Left renal cortex interstitium (tissue), 4 donors: Measurements from ENCODE around the gene OR6B1. TPM values are rescaled to one million over a fixed set of nuclear protein-coding genes. Genes with fewer than 3 reads are reported as not detected.

ENCODE experiments used
- DNase-seq, 4 donors: peaks; one replicate each; pipeline ENCODE4 v3.0.0-alpha.2; 2013; ENCODE audit warnings: low read depth in 4 of 4, low spot score in 2 of 4, missing footprints in 1 of 4
- polyA plus RNA-seq, 4 donors: library from polyadenylated mRNA; unstranded; fragments of 120-200 nt; gene quantifications; one replicate each; pipeline ENCODE4 v1.2.1, GENCODE V29; 2013; ENCODE audit not compliant: insufficient read length in 4 of 4

Gene OR6B1
- polyA plus RNA-seq: under 1 TPM in 2 of 4 donors, not detected in 2; 0.03 to 0.05 TPM

GRCh38 chr7:144000020-144000419 is at the start of gene OR6B1:
TSS of gene OR6B1 (plus strand) at chr7:144000320. CDS start at chr7:144003997, 3,677 bp downstream.
- no peak for DNase-seq

GRCh38 chr7:143953421-143953820 is 46.7 kb upstream of the OR6B1 start:
- no peak for DNase-seq

- DNase-seq: no peak
These were observed 46.0 kb upstream of the OR6B1 start for GRCh38 chr7:143954135-143954534.

GRCh38 chr7:143954544-143954943 is 45.6 kb upstream of the OR6B1 start, which contains the start of gene OR2F1:
TSS of gene OR2F1 (plus strand) at chr7:143954844. CDS start at chr7:143959971, 5,127 bp downstream.
- no peak for DNase-seq

GRCh38 chr7:143958781-143959180 is 41.3 kb upstream of the OR6B1 start:
- DNase-seq: no peak

GRCh38 chr7:143960813-143961610 is 39.1 kb upstream of the OR6B1 start:
- no peak for DNase-seq

- no peak for DNase-seq
These were observed 34.8 kb upstream of the OR6B1 start for GRCh38 chr7:143965280-143965679.

- no peak for DNase-seq
These were observed 32.7 kb upstream of the OR6B1 start for GRCh38 chr7:143967398-143967797.

GRCh38 chr7:143973870-143974416 is 26.2 kb upstream of the OR6B1 start:
- DNase-seq: no peak

- DNase-seq: no peak
These were observed 25.7 kb upstream of the OR6B1 start for GRCh38 chr7:143974459-143974858.

- DNase-seq: no peak
These were observed 24.5 kb upstream of the OR6B1 start for GRCh38 chr7:143975617-143976016.

GRCh38 chr7:143978585-143978984 is 21.5 kb upstream of the OR6B1 start:
- DNase-seq: no peak

- no peak for DNase-seq
These were observed 20.8 kb upstream of the OR6B1 start for GRCh38 chr7:143979359-143979758.

GRCh38 chr7:143979998-143980397 is 20.1 kb upstream of the OR6B1 start:
- no peak for DNase-seq

- DNase-seq: no peak
These were observed 19.2 kb upstream of the OR6B1 start for GRCh38 chr7:143980746-143981510.

GRCh38 chr7:143983960-143984359 is 16.2 kb upstream of the OR6B1 start:
- DNase-seq: no peak

- DNase-seq: no peak
These were observed 12.6 kb upstream of the OR6B1 start for GRCh38 chr7:143987513-143987912.

GRCh38 chr7:143988976-143989745 is 11.0 kb upstream of the OR6B1 start:
- no peak for DNase-seq

GRCh38 chr7:143992670-143993069 is 7.5 kb upstream of the OR6B1 start:
- DNase-seq: no peak

GRCh38 chr7:143993924-143994323 is 6.2 kb upstream of the OR6B1 start:
- no peak for DNase-seq

GRCh38 chr7:144001543-144001942 is 1.4 kb downstream of the OR6B1 start:
- DNase-seq: no peak
